GM12891 (cell line): ENCODE results near the gene SEMA3A.

ENCODE experiments used
- POLR2A ChIP-seq: IDR thresholded peaks from 2 replicates; pipeline ENCODE4 v1.6.1; 2011; ENCODE audit warnings: low read depth, low read length, control low read depth
- POLR2AphosphoS5 ChIP-seq: IDR thresholded peaks from 2 replicates; pipeline ENCODE4 v1.6.1; 2011; ENCODE audit warnings: low read depth, low read length, control low read depth
- POU2F2 ChIP-seq: IDR thresholded peaks from 2 replicates; pipeline ENCODE4 v1.6.1; 2011; ENCODE audit warnings: low read depth, mild to moderate bottlenecking, control low read depth, low read length, moderate library complexity
- SPI1 ChIP-seq: IDR thresholded peaks from 2 replicates; pipeline ENCODE4 v1.6.1; 2011; ENCODE audit warnings: low read depth, low read length, control low read depth
- TAF1 ChIP-seq: IDR thresholded peaks from 2 replicates; pipeline ENCODE4 v1.6.1; 2011; ENCODE audit warnings: low read depth, low read length, control low read depth

- no peak for TF ChIP-seq TAF1
- TF ChIP-seq POU2F2, result no peak
- no peak for TF ChIP-seq POLR2A
- TF ChIP-seq POLR2AphosphoS5, result no peak
- TF ChIP-seq SPI1, result no peak
These were observed 180.9 kb downstream of the SEMA3A start for GRCh38 chr7:84013616-84014240.
